IPS-20b (cell line): ENCODE results near the gene OSBPL8.
"Not testable (repeated sequence)": the region's sequence is repeated elsewhere in the genome, so short reads cannot be mapped to it uniquely, and the experiment has no call there.

ENCODE experiments used
- H3K27ac ChIP-seq: one replicate; pipeline ENCODE4 v1.5.1; 2013; ENCODE audit warnings: low read length
- H3K27me3 ChIP-seq: 2 replicates; pipeline ENCODE4 v1.6.1; 2013; ENCODE audit warnings: mild to moderate bottlenecking, low read length, inconsistent platforms; ENCODE audit not compliant: insufficient read depth
- H3K36me3 ChIP-seq: 2 replicates; pipeline ENCODE4 v1.6.1; 2013; ENCODE audit warnings: low read depth, mild to moderate bottlenecking, inconsistent platforms, low read length, moderate library complexity; ENCODE audit not compliant: insufficient read depth
- H3K4me1 ChIP-seq: 2 replicates; pipeline ENCODE4 v1.6.1; 2013; ENCODE audit warnings: mild to moderate bottlenecking, control low read depth, inconsistent platforms, low read length, moderate library complexity; ENCODE audit not compliant: insufficient read depth
- H3K4me3 ChIP-seq: 2 replicates; pipeline ENCODE4 v1.5.1; 2013; ENCODE audit warnings: mild to moderate bottlenecking, low read length, inconsistent platforms
- H3K9ac ChIP-seq: 2 replicates; pipeline ENCODE4 v1.6.1; 2013; ENCODE audit warnings: low read depth, mild to moderate bottlenecking, inconsistent platforms, low read length, moderate library complexity
- H3K9me3 ChIP-seq: 2 replicates; pipeline ENCODE4 v1.6.1; 2013; ENCODE audit warnings: mild to moderate bottlenecking, low read depth, low read length, inconsistent platforms; ENCODE audit not compliant: insufficient read depth

OSBPL8 gene

GRCh38 chr12:76518699-76519098 is 40.9 kb downstream of the OSBPL8 start:
- Histone ChIP-seq H3K9ac (no peak overlapping the region), H3K27ac (no peak overlapping the region), H3K9me3 (peaks cover 53% of the 10 kb centered on the region), H3K36me3 (peaks cover 26% of the 10 kb centered on the region; the same call in 1 of the 2 replicates), H3K27me3 (no peaks in the 10 kb centered on the region), H3K4me3 (no peak overlapping the region), H3K4me1 (no peaks in the 10 kb centered on the region)

- H3K27ac ChIP-seq: no peak overlapping the region
- H3K27me3 ChIP-seq: no peaks in the 10 kb centered on the region
- peaks cover 34% of the 10 kb centered on the region for H3K9me3 ChIP-seq
- no peaks in the 10 kb centered on the region for H3K4me1 ChIP-seq
- no peak overlapping the region for H3K4me3 ChIP-seq
- no peak overlapping the region for H3K9ac ChIP-seq
- peaks cover 17% of the 10 kb centered on the region; the same call in 1 of the 2 replicates for H3K36me3 ChIP-seq
These were observed 44.3 kb downstream of the OSBPL8 start for GRCh38 chr12:76515271-76515670.

DNA sequence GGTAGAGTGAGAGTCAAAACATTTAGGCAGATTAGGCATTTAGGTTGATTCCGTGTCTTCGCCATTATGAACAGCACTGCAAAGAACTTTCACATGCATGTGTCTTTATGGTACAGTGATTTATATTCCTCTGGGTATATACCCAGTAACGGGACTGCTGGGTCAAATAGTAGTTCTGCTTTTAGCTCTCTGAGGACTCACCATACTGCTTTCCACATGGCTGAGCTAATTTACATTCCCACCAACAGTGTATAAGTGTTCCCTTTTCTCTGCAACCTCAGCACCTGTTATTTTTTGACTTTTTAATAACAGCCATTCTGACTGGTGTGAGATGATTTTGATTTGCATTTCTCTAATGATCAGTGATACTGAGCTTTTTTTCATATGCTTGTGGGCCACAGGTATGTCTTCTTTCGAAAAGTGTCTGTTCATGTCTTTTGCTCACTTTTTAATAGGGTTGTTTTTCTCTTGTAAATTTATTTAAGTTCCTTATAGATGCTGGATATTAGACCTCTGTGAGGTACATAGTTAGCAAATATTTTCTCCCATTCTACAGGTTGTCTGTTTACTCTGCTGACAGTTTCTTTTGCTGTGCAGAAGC is 48.4 kb downstream of the OSBPL8 start:
- not testable (repeated sequence) for H3K9me3 ChIP-seq, H3K9ac ChIP-seq, H3K4me3 ChIP-seq, H3K27ac ChIP-seq, H3K27me3 ChIP-seq, H3K4me1 ChIP-seq, H3K36me3 ChIP-seq

GRCh38 chr12:76508128-76508980 is 51.2 kb downstream of the OSBPL8 start:
- Histone ChIP-seq H3K36me3 (no peaks in the 10 kb centered on the region), H3K27me3 (no peaks in the 10 kb centered on the region), H3K27ac (no peak overlapping the region), H3K9me3 (no peaks in the 10 kb centered on the region; the same call in 1 of the 2 replicates), H3K9ac (no peak overlapping the region), H3K4me3 (no peak overlapping the region), H3K4me1 (peaks cover 11% of the 10 kb centered on the region)

GRCh38 chr12:76506149-76506548 is 53.4 kb downstream of the OSBPL8 start:
- Histone ChIP-seq H3K9me3 (no peaks in the 10 kb centered on the region), H3K4me1 (peaks cover 11% of the 10 kb centered on the region), H3K27me3 (no peaks in the 10 kb centered on the region), H3K4me3 (no peak overlapping the region), H3K36me3 (no peaks in the 10 kb centered on the region), H3K9ac (no peak overlapping the region), H3K27ac (no peak overlapping the region)

DNA sequence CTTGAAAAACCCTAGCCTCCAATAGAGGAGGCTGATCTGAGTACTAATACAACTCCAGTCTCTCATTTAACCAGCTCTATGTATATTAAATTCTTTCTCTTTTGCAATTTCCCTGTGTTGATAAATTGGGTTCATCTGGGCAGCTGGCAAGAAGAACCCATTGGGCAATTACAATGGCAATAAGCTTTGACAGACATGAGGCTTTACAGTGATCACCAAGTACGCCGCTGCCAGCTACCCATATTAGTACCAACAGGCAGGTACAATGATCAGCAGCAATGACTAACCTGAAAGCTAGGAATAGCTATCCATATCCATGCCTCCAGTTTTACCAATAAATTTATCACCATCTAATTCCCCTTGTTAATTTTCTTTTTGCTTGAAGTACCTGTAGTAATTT is 54.5 kb downstream of the OSBPL8 start:
- Histone ChIP-seq H3K4me3 (no peak overlapping the region), H3K27ac (no peak overlapping the region), H3K9me3 (no peaks in the 10 kb centered on the region), H3K36me3 (no peaks in the 10 kb centered on the region), H3K4me1 (peaks cover 11% of the 10 kb centered on the region), H3K9ac (no peak overlapping the region), H3K27me3 (no peaks in the 10 kb centered on the region)

DNA sequence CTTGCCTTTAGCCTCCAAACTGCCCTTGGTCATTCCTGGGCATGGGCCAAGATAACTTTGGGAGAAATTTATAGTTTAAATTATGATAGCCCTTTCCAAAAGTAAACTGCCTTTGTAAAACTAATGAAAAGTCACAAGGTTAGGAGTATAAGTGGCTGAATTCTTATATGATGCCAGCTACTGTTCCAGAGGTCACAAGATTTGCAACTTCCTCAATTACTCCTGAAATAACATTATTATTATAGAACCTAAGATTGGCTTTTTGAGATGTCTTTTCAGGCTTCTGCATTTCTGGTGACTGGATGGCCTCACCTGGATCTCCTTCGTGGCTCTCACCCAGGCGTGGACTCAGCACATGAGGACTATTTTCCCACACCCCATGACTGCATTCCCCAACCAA is 55.0 kb downstream of the OSBPL8 start:
- no peak overlapping the region for H3K9ac ChIP-seq
- H3K27ac ChIP-seq: no peak overlapping the region
- H3K36me3 ChIP-seq: no peaks in the 10 kb centered on the region
- no peak overlapping the region for H3K4me3 ChIP-seq
- peaks cover 11% of the 10 kb centered on the region for H3K4me1 ChIP-seq
- H3K9me3 ChIP-seq: no peaks in the 10 kb centered on the region
- no peaks in the 10 kb centered on the region for H3K27me3 ChIP-seq

GRCh38 chr12:76503957-76504356 is 55.6 kb downstream of the OSBPL8 start:
- Histone ChIP-seq H3K27me3 (no peaks in the 10 kb centered on the region), H3K9ac (no peak overlapping the region), H3K9me3 (no peaks in the 10 kb centered on the region), H3K4me3 (no peak overlapping the region), H3K4me1 (peaks cover 11% of the 10 kb centered on the region), H3K36me3 (no peaks in the 10 kb centered on the region), H3K27ac (no peak overlapping the region)

DNA sequence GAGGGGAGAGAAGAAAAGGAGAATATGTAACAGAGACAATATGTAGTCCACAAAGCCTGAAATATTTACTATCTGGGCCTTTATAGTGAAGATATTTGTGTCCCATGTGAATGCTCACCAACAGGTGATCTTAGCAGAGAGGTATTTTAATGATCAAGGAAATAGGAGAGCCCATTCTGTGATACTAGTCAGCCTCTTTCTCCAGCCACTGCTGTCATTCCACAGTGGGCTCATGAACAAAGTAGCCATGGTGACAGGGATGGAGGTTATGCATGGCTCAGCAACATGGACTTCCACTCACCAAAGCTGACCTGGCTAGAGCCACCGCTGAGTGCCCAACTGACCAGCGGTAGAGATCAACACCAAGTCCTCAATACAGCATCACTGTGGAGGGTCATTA is 58.2 kb downstream of the OSBPL8 start:
- Histone ChIP-seq H3K36me3 (no peaks in the 10 kb centered on the region), H3K4me3 (no peak overlapping the region), H3K27ac (no peak overlapping the region), H3K4me1 (peaks cover 8% of the 10 kb centered on the region), H3K27me3 (no peaks in the 10 kb centered on the region), H3K9me3 (no peaks in the 10 kb centered on the region), H3K9ac (no peak overlapping the region)

GRCh38 chr12:76499136-76499535 is 60.4 kb downstream of the OSBPL8 start:
- H3K9me3 ChIP-seq: not testable (repeated sequence)

GRCh38 chr12:76495556-76495955 is 64.0 kb downstream of the OSBPL8 start:
- Histone ChIP-seq H3K27ac (no peak overlapping the region), H3K4me3 (no peak overlapping the region), H3K9ac (no peak overlapping the region), H3K27me3 (no peaks in the 10 kb centered on the region), H3K36me3 (no peaks in the 10 kb centered on the region), H3K4me1 (peaks cover 5% of the 10 kb centered on the region; the same call in 1 of the 2 replicates), H3K9me3 (no peaks in the 10 kb centered on the region)

More at GRCh38 chr12:76499136-76499535, 60.4 kb downstream of the OSBPL8 start:
- H3K27me3 ChIP-seq, H3K4me3 ChIP-seq, H3K9ac ChIP-seq, H3K27ac ChIP-seq, H3K4me1 ChIP-seq, H3K36me3 ChIP-seq: not testable (repeated sequence)

GRCh38 chr12:76491292-76491691 is 68.3 kb downstream of the OSBPL8 start:
- no peak overlapping the region for H3K4me3 ChIP-seq
- H3K9ac ChIP-seq: no peak overlapping the region
- H3K9me3 ChIP-seq: no peaks in the 10 kb centered on the region
- H3K36me3 ChIP-seq: no peaks in the 10 kb centered on the region; the same call in 1 of the 2 replicates
- no peaks in the 10 kb centered on the region for H3K27me3 ChIP-seq
- no peaks in the 10 kb centered on the region for H3K4me1 ChIP-seq
- H3K27ac ChIP-seq: no peak overlapping the region
